HG03064 (cell line): ENCODE measurements around the gene PARVA.

ENCODE experiments used
- ATAC-seq: cut with Tn5 transposase; IDR thresholded peaks from one replicate; pipeline ENCODE4 v1.9.1; 2021; ENCODE audit warnings: low read depth; ENCODE audit not compliant: unreplicated experiment

The PARVA gene

GRCh38 chr11:12403122-12403996 is 26.0 kb downstream of the PARVA start:
- ATAC-seq: no peak

GRCh38 chr11:12403997-12404350 is 26.6 kb downstream of the PARVA start:
- no peak for ATAC-seq

DNA sequence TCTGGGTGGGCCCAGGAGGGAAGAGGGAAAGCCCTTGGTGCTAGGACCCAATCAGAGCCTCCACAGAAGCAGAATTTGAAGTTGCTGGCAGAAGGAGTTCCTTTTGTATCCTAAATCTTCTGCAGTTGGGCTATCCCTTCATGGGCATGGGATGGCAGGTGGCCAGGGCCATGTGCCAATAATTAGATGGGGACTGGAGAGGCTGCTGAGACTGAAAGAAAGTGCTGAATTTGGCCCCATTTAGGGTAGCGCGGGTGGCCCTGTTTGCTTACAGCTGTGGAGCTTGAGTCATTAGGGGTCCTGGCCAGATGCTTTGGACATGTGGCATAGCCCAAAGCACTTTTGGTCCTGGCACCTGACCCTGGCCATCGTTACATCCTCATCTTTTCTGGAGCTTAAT is 27.1 kb downstream of the PARVA start:
- no peak for ATAC-seq

DNA sequence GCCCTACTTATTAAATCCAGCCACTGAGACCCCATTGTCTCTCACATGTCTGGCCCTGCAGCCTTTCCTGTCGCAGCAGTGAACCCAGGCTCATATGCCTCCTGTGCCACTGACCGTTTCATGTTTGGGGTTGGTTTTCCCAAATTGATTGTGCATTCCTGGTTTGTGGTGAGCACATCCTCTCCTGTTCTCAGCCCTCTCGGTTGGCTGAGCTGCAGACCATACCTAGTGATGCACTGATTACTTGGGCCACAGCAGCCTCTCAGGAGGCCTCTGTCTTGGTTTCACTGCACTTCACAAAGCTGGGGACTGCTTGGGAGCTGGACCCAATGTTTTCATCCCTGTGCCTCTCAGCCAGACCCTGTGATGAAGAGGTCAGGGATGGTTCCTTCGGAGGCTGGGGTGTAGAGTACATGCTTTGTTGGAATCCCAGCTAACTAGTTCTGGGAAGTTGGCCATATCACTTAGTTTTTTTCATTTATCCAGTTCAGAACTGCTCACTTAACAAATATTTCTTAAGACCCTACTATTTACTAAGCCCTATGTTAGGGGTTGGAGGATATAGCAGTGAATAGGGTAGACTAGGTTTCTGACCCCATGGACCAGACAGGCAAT is 30.9 kb downstream of the PARVA start:
- ATAC-seq: no peak

- no peak for ATAC-seq
These were observed 32.2 kb downstream of the PARVA start for GRCh38 chr11:12409621-12410005.

DNA sequence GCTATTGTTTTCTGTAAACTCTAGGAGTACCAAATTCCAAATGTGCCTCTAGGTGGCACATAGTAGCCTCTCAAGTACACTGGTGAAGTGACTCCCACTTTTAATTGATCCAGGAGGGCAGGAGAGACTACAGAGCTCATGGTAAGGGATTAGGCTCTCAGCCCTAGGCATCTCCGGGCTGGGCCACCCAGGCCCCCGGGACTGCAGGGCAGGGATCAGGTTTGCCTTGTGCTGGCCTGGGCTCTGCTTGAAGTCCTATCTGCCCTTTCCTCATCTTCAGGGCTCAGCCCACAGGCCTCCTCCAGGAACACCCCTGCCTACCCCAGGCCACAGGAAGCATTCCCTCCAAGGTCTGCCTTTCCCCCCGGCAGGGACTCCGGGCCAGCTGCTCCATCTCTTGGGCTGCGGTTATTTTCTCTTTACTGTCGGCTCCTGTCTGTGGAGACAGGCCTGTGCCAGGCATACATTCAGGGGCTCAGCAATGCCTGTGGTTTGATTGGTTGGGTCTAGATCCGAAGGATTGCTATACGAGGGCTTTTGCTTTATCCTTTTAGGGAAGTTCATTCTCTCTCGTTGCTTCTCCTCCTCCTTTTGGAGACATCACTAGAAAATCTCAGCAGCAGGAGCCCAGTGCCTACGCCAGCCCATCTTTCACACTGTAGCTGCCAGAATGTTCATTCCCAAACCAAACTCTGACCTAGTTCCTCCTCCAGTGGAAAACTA is 32.8 kb downstream of the PARVA start:
- ATAC-seq: no peak

GRCh38 chr11:12411393-12411792 is 34.0 kb downstream of the PARVA start:
- no peak for ATAC-seq

- ATAC-seq: no peak
These were observed 34.7 kb downstream of the PARVA start for GRCh38 chr11:12411806-12412727.

GRCh38 chr11:12413141-12414052 is 36.0 kb downstream of the PARVA start:
- ATAC-seq: no peak

DNA sequence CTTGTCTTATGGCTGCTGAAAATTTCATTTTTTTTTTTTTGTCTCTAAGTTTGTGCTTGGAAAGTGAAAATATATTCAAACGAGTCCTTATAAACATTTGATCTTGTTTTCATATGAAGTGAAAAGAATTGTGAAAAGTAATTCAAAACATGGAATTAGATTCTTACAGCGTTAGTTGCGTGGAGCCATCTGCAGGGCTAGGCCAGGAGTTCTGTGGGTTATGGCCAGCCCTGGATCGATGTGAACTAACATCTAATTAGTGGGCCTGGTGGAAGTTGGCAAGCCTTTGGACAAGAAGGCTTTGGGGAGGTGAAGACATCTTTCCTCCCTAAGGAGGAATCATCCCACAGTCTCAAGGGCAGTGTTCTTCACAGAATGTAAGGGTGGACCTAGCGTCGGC is 37.2 kb downstream of the PARVA start:
- ATAC-seq: no peak

DNA sequence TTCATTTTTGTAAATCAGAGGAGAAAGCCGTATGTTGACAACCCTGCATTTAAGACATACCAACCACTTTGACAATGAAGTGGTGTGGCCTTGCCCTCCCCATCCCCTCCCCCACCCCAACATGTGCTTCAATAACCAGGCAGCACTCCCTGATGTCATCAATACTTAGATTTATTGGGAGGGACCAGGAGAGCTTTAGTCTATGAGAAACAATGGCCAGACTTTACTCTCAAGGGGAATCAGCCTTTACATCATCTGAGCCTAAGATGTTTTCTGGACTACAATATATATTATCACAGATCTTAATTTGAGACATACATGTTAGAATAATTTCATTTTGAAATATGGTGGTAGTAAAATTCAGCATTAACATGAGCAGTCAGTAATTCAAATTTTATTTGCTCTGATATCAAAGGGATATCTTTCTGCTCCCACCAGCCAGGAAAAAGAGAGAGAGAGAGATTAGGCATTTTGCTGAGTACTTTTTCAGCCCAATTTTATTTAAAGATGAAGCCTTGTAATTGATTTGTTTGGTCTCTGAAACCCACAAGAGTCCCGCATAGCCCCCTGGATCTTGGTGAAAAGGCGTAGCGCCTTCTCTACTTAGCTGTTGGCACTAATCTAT is 38.1 kb downstream of the PARVA start:
- ATAC-seq: no peak

GRCh38 chr11:12416552-12416951 is 39.2 kb downstream of the PARVA start:
- no peak for ATAC-seq

GRCh38 chr11:12417691-12418611 is 40.6 kb downstream of the PARVA start:
- ATAC-seq: no peak

GRCh38 chr11:12420040-12420439 is 42.7 kb downstream of the PARVA start:
- no peak for ATAC-seq

- no peak for ATAC-seq
These were observed 43.3 kb downstream of the PARVA start for GRCh38 chr11:12420706-12421105.

- ATAC-seq: no peak
These were observed 44.0 kb downstream of the PARVA start for GRCh38 chr11:12421386-12421785.

GRCh38 chr11:12426176-12426575 is 48.8 kb downstream of the PARVA start:
- ATAC-seq: no peak

- ATAC-seq: no peak
These were observed 51.8 kb downstream of the PARVA start for GRCh38 chr11:12429155-12429554.
